Hepatocyte (in vitro differentiated cells): ENCODE data around the gene FAM168B. TPM values are rescaled to one million over a fixed set of nuclear protein-coding genes. Genes with fewer than 3 reads are reported as not detected.

ENCODE experiments used
- DNase-seq: peaks from one replicate; pipeline ENCODE4 v3.0.0-alpha.2; 2016; ENCODE audit warnings: low spot score
- H2AFZ ChIP-seq: fragments of 200-600 bp; sonication (generic); 2 replicates; pipeline ENCODE4 v1.6.0; 2016; ENCODE audit warnings: antibody characterized with exemption, mild to moderate bottlenecking
- H3K27ac ChIP-seq: fragments of 200-600 bp; sonication (generic); 2 replicates; pipeline ENCODE4 v1.5.1; 2016; ENCODE audit warnings: mild to moderate bottlenecking
- H3K27me3 ChIP-seq: fragments of 200-600 bp; sonication (generic); 2 replicates; pipeline ENCODE4 v1.6.1; 2016
- H3K36me3 ChIP-seq: fragments of 200-600 bp; sonication (generic); replicated peaks from 2 replicates; pipeline ENCODE4 v1.5.1; 2016; ENCODE audit warnings: low read depth; ENCODE audit not compliant: insufficient read depth
- H3K4me1 ChIP-seq: fragments of 200-600 bp; sonication (generic); 2 replicates; pipeline ENCODE4 v1.5.1; 2016; ENCODE audit warnings: mild to moderate bottlenecking, moderate library complexity; ENCODE audit not compliant: insufficient read depth
- H3K4me2 ChIP-seq: fragments of 200-600 bp; sonication (generic); 2 replicates; pipeline ENCODE4 v1.6.0; 2016
- H3K4me3 ChIP-seq: fragments of 200-600 bp; sonication (generic); 2 replicates; pipeline ENCODE4 v1.5.1; 2016; ENCODE audit warnings: mild to moderate bottlenecking
- H3K79me2 ChIP-seq: fragments of 200-600 bp; sonication (generic); 2 replicates; pipeline ENCODE4 v1.6.0; 2017; ENCODE audit warnings: mild to moderate bottlenecking
- H3K9me2 ChIP-seq: fragments of 200-600 bp; sonication (generic); replicated peaks from 2 replicates; pipeline ENCODE4 v1.6.0; 2017; ENCODE audit warnings: mild to moderate bottlenecking; ENCODE audit not compliant: insufficient read depth
- H3K9me3 ChIP-seq: fragments of 200-600 bp; sonication (generic); 2 replicates; pipeline ENCODE4 v1.5.1; 2016; ENCODE audit warnings: low read depth, mild to moderate bottlenecking
- H4K20me1 ChIP-seq: fragments of 200-600 bp; sonication (generic); 2 replicates; pipeline ENCODE4 v1.6.0; 2016; ENCODE audit warnings: mild to moderate bottlenecking; ENCODE audit not compliant: insufficient read depth, poor library complexity, severe bottlenecking
- CTCF ChIP-seq: fragments of 200-600 bp; sonication (generic); IDR thresholded peaks from 2 replicates; pipeline ENCODE4 v1.5.1; 2016; ENCODE audit warnings: antibody characterized with exemption, mild to moderate bottlenecking; ENCODE audit not compliant: poor library complexity
- EZH2 ChIP-seq: fragments of 200-600 bp; sonication (generic); IDR thresholded peaks from 2 replicates; pipeline ENCODE4 v1.6.1; 2016; ENCODE audit warnings: antibody characterized with exemption, mild to moderate bottlenecking, borderline replicate concordance
- EZH2phosphoT487 ChIP-seq: fragments of 200-600 bp; sonication (generic); IDR thresholded peaks from one replicate; pipeline ENCODE4 v1.6.1; 2018; ENCODE audit warnings: antibody characterized with exemption, mild to moderate bottlenecking, low read depth, moderate library complexity; ENCODE audit not compliant: unreplicated experiment, severe bottlenecking
- WGBS: methylation state at CpG from one replicate; pipeline ENCODE4 v1.1.6; 2016; ENCODE audit warnings: low lambda C conversion rate; ENCODE audit errors: missing lambda C conversion rate; 5-methylcytosine and 5-hydroxymethylcytosine counted together
- polyA plus RNA-seq: library from polyadenylated mRNA; unstranded; fragments of >200 nt; fragmentation: Nextera tagmentation; extraction: Ambion mirVana; gene quantifications from 2 replicates; pipeline ENCODE4 v1.2.1, GENCODE V29; 2016
- total RNA-seq: library from RNA; depleted of rRNA; stranded (reverse); fragments of >200 nt; gene quantifications from 2 replicates; pipeline ENCODE4 v1.2.3, GENCODE V29; 2014

Gene FAM168B
- total RNA-seq (116 and 123 TPM in 2 replicates), polyA plus RNA-seq (40.0 and 45.2 TPM in 2 replicates)

GRCh38 chr2:131093006-131093695 lies at the start of gene FAM168B:
Gene FAM168B (minus strand): TSS chr2:131093460. CDS start chr2:131082646, 10,814 bp downstream.
- H3K9me3 ChIP-seq, result no peaks in the 10 kb centered on the region
- peaks cover 40% of the 10 kb centered on the region for H4K20me1 ChIP-seq
- 2% methylated on average over 35 of the region's 107 CpGs for WGBS
- no peak for TF ChIP-seq EZH2
- TF ChIP-seq CTCF, result no peak
- TF ChIP-seq EZH2phosphoT487, result no peak
- no peaks in the 10 kb centered on the region for H3K9me2 ChIP-seq
- H3K4me1 ChIP-seq, result peaks cover 5% of the 10 kb centered on the region
- H3K4me3 ChIP-seq, result peak within 1 kb of the TSS; percentile 64
- peaks cover 47% of the 10 kb centered on the region for H3K79me2 ChIP-seq
- peak; percentile 97 for DNase-seq
- no peaks in the 10 kb centered on the region for H3K27me3 ChIP-seq
- H2AFZ ChIP-seq, result peak within 1 kb of the TSS; percentile 79
- H3K4me2 ChIP-seq, result peak within 1 kb of the TSS; percentile 87
- H3K36me3 ChIP-seq, result no peaks in the 10 kb centered on the region
- H3K27ac ChIP-seq, result peak within 1 kb of the TSS; percentile 98

GRCh38 chr2:131142849-131143248 lies 49.6 kb upstream of the FAM168B start:
- Histone ChIP-seq H3K4me3 (no peak overlapping the region), H3K9me2 (no peaks in the 10 kb centered on the region), H3K9me3 (no peaks in the 10 kb centered on the region), H3K4me1 (no peaks in the 10 kb centered on the region), H4K20me1 (peaks cover 15% of the 10 kb centered on the region), H3K4me2 (no peak overlapping the region), H3K27me3 (no peaks in the 10 kb centered on the region), H3K79me2 (peaks cover 14% of the 10 kb centered on the region), H3K27ac (no peak overlapping the region), H3K36me3 (no peaks in the 10 kb centered on the region), H2AFZ (no peak overlapping the region)
- WGBS, result 97% methylated on average over 5 of the region's 5 CpGs
- no peak for TF ChIP-seq EZH2phosphoT487
- TF ChIP-seq CTCF, result no peak
- TF ChIP-seq EZH2, result no peak
- DNase-seq, result no peak

GRCh38 chr2:131140581-131140980 lies 47.3 kb upstream of the FAM168B start:
- TF ChIP-seq EZH2phosphoT487, result no peak
- no peak for TF ChIP-seq EZH2
- no peak for TF ChIP-seq CTCF
- Histone ChIP-seq H3K9me2 (no peaks in the 10 kb centered on the region), H3K9me3 (no peaks in the 10 kb centered on the region), H3K27ac (no peak overlapping the region), H3K36me3 (no peaks in the 10 kb centered on the region), H3K4me3 (no peak overlapping the region), H3K4me2 (no peak overlapping the region), H3K4me1 (no peaks in the 10 kb centered on the region), H3K79me2 (peaks cover 32% of the 10 kb centered on the region), H3K27me3 (no peaks in the 10 kb centered on the region), H2AFZ (no peak overlapping the region), H4K20me1 (peaks cover 18% of the 10 kb centered on the region)
- 88% methylated on average over 2 of the region's 2 CpGs for WGBS
- no peak for DNase-seq
